Stimulated activated CD4-positive, alpha-beta T cell treated with anti-CD3 and anti-CD28 coated beads, Interleukin-4, amount 100 ng/mL, for 1 hour (primary cell): ENCODE data around the gene LPCAT3.
"Not testable (repeated sequence)": the region's sequence is repeated elsewhere in the genome, so short reads cannot be mapped to it uniquely, and the experiment has no call there.

ENCODE experiments used
- DNase-seq: peaks from one replicate; pipeline ENCODE4 v3.0.0-alpha.2; 2020

The LPCAT3 gene, protein sequence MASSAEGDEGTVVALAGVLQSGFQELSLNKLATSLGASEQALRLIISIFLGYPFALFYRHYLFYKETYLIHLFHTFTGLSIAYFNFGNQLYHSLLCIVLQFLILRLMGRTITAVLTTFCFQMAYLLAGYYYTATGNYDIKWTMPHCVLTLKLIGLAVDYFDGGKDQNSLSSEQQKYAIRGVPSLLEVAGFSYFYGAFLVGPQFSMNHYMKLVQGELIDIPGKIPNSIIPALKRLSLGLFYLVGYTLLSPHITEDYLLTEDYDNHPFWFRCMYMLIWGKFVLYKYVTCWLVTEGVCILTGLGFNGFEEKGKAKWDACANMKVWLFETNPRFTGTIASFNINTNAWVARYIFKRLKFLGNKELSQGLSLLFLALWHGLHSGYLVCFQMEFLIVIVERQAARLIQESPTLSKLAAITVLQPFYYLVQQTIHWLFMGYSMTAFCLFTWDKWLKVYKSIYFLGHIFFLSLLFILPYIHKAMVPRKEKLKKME

DNA sequence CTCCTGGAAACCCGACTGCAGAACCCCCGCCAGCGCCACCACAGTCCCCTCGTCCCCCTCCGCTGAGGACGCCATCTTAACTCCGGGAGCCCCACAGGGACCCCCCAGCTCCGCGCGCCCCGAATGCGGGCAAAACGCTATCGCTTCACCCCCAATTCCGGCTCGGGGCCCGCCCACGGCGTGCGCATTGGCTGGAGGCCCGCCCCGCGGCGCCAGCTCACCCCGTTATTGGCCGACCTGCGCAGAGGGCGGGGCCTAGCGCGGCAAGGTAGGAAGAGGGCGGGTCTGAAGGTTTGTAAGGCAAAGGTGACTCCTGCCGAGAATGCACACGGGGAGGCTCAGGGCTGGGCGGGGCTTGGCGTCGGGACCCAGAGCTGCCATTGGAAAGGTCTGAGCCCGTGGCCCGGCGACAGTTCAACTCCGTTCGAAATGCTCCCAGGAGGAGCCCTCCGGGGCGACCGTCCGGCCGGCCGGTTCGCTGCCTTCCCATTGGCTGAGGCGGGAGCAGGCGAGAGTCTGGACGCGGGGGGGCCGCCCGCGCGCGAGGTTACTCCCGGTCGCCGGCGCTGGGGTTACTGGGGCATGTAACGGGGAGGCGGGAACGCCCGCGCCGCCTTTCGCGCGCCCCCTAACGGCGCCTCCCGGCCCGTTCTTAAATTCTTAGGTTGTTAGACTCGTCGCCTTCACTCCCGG is at the start of gene LPCAT3:
Gene LPCAT3, minus strand, starts transcription at position 127 of the 693 bp plus-strand sequence. Its CDS starts 52 bp downstream, at position 75.
- DNase-seq = peak; percentile 96

DNA sequence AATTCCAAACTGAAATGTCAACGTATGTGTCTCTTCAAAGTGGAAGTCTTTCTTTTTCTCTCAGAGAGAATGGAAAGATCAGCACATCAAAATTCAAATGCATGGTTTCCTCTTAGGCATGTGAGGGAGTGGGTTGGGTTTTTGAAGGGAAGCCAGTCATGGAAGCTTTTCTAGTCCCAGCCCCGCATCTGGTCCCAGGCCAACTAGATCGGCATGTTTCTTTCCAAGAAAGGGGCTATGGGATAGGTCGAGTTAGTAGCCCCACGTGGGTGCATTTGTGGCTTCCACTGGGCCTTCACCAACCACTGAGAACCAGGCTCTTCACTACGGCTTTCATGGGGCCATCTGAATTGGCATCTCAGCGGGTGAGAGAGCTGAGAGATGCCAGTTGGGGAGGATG is 48.8 kb upstream of the LPCAT3 start:
- no peak for DNase-seq

DNA sequence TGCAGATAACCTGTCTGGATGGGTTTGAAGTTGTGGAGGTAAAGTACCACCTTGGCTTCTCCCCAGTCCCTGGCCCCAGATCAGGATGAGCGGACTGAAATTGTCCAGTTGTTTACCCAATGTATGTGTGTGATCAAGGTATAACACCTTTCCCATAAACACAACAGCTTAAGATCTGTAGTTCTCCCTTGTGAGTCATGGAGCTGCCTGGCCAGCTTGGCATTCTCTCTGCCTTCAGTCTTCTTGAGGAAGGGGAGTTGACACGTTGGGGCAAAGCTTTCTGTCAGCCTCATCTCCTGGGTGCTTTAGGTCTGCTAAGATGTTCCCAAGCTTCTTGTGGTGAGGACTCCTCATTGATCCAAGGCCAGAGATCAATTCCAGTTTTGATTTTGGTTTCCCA is 48.3 kb upstream of the LPCAT3 start:
- DNase-seq = no peak

DNA sequence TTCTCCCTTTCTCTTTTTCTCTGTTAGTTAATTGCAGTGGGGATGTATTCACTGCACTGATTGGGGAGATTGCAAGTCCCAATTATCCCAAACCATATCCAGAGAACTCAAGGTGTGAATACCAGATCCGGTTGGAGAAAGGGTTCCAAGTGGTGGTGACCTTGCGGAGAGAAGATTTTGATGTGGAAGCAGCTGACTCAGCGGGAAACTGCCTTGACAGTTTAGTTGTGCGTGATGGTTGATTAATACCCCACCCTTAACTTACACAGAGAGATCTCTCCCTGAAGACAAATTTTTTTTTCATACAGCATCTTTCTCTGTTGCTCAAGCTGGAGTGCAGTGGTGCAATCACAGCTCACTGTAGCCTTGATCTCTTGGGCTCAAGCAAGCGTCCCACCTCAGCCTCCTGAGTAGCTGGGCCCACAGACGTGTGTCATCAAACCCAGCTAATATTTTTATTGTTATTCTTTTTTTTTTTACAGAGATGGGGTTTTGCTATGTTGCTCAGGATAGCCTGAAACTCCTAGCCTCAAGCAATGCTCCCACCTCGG is 46.9 kb upstream of the LPCAT3 start:
- DNase-seq = no peak

DNA sequence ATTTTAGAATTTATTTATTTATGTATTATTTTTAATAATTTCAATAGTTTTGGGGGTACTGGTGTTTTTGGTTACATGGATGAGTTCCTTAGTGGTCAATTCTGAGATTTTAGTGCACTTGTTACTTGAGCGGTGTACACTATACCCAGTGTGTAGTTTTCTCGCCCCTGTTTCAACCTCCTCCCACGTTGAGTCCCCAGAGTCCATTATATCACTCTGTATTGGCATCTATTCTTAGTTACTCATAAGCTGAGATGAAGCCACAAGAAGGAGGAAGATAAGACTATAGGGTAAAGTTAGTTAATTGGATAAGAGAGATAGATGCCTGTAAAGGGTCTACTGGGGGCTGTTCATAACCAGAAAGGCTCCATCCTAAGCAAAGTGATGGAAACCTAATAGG is 46.2 kb upstream of the LPCAT3 start:
- no peak for DNase-seq

DNA sequence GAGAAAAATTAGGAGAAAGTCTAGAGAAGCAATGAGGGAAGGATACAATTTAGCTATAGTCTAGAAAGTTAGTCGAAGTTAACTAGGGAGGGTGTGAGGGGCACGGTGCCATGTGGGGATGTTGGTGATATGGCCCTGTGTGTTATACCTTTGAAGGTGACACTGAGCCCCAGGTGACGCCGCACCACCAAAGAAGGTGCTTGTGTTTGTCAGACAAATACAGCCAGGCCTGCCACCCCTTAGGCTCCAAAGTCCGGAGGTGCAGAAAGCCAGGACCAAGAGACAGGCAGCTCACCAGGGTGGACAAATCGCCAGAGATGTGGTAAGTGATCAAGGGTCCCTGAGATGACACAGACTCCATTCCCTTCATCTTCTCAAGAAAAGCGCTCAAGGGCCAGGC is 43.3 kb upstream of the LPCAT3 start:
- no peak for DNase-seq

DNA sequence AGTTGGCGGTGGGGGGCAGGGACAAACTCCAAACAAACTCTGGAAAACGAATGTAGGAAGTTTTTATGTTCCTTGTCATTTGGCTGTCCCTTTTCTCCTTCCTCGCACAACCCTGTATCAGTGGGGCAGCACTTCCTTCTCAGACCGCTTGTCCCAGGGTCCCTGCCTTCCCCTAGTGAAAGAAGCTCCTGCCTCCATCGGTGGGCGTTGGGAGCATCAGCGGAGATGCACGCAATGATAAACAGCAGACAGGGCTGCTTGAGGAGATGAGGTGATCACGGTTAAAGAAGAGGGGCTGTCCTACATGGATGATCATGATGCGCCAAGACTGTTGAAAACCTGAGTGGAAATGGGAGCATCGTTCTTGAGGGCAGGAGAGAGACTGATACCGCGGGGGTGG is 42.9 kb upstream of the LPCAT3 start:
- DNase-seq = no peak

DNA sequence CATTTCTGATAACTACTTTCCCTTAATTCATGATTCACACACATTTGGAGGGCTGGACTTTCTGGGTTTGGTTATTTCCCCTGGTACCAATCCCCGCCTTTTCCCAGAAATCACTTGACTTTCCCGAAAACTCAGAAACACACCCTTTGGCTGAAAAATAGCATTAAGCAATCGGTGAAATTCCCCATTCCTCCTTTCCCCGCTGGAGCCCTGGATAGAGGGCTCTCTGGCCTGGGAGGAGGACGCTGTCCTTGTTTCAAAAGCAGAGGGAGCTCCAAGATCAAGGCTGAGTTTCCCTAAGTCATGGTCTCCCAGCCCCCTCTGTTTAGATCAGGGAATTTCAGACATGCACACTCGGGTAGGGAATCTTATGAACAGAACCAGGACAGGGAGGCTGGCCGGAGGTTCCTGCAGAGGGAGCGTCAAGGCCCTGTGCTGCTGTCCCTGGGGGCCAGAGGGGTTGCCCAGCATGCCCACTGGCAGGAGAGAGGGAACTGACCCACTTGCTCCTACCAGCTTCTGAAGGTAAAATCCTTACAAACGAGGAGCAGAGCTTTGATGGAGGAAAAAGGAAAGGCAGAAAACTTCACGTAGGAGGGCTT is 42.2 kb upstream of the LPCAT3 start, which contains the start of gene C1S:
Gene C1S, plus strand, starts transcription at position 366 of the 602 bp plus-strand sequence. CDS start 1,195 bp downstream, outside the sequence.
- DNase-seq = no peak

DNA sequence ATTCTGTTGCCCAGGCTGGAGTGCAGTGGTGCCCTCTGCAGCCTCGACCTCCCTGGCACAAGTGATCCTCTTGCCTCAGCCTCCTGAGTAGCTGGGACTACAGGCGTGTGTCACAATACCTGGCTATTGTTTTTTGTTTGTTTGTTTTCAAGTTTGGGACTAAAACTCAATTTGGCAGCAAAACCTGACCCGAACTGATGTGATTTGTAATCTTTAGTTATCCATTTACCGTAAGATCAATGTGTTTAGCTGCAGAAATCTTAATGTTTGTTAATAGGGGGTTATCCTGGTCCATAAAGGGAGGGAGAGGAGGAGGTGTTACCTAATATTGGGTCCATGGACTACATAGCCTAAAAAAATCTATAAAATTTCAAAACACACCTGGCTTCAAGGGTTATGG is 41.5 kb upstream of the LPCAT3 start:
- DNase-seq = no peak

DNA sequence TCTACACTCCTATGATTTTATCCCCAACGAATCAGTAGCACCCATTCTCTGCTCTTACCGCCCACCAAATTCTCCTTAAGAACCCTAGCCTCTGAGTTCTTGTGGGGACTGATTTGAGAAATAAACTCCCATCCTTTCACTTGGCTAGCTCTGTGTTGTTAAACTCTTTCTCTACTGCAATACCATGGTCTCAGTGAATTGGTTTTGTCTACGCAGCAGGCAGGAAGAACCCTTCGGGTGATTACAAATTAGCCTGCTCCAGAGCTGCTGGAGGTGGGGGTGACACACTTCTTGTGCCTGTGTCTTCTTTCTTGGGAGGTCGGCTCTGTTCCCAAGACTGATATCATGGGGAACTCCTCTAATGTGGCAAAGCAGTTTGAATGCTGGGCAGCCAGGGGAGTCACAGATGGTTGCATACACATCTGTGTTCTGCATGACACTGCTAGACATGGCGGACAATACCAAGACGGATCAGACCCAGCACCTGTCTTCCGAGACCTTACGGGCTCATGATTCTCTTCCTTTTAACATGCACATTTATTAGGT is 40.6 kb upstream of the LPCAT3 start:
- no peak for DNase-seq

DNA sequence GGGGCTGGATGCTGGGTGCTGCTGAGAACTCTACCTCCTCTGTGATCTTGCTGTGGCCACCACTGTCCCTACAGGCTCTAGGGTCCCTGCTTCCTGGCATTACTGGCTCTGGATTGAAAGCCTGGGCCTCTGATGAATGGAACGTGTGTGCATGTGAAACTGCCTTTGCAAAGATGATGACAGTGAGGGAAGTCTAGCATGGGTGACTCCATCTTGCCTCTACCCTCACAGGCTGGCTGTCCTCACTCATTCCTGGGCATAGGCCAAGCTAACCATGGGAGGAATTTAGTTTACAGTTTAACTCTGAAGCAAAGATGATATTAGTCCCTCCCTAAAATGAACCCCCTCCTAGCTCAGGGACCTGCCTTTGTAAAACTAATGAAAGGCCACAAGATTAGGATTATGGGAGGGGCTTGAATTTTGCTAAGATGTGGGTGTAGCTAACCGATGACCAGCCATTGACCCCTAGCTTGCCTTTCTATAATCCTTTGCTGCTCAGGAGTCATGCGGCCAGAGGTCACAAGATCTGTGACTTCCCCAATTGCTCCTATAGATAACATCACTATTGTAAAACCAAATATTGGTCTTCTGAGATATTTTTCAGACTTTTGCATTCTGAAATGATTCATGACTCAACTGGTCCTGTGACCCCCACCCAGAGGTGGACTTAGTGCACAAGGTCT is 40.0 kb upstream of the LPCAT3 start:
- no peak for DNase-seq

DNA sequence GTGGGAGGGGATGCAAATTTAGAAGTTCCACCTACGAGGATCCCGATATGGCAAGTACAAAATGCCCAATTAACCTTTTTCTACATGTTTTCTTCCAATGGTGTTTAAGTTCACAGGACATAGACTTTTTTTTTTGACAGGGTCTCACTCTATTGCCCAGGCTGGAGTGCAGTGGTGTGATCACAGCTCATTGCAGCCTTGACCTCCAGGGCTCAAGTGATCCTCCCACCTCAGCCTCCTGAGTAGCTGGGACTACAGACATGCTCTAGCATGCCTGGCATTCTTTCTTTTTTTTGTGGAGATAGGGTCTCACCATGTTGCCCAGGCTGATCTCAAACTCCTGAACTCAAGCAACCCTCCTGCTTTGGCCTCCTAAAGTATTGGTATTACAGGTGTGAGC is 37.5 kb upstream of the LPCAT3 start:
- DNase-seq = not testable (repeated sequence)

DNA sequence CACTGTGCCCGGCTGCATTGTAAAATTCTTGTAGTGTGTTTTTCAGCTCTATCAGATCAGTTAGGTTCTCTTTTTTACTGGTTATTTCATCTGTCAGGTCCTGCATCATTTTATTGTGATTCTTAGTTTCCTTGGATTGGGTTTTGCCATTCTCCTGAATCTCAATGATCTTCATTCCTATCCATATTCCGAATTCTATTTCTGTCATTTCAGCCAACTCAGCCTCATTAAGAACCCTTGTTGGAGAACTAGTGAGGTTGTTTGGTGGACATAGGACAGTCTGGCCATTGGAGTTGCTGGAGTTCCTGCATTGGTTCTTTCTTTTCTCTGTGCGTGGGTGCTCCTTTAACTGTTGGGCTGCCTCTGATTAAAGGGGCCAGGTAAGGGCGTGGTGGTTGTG is 36.6 kb upstream of the LPCAT3 start:
- DNase-seq = no peak

DNA sequence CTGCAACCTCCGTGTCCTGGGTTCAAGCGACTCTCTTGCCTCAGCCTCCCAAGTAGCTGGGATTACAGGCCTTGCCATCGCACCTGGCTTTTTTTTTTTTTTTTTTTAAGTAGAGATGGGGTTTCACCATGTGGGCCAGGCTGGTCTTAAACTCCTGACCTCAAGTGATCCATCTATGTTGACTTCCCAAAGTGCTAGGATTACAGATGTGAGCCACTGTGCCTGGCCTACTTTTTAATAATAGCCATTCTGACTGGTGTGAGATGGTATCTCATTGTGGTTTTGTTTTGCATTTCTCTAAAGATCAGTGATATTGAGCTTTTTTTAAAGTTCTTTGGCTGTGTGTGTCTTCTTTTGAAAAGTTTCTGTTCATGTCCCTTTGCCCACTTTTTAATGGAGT is 31.7 kb upstream of the LPCAT3 start:
- not testable (repeated sequence) for DNase-seq

DNA sequence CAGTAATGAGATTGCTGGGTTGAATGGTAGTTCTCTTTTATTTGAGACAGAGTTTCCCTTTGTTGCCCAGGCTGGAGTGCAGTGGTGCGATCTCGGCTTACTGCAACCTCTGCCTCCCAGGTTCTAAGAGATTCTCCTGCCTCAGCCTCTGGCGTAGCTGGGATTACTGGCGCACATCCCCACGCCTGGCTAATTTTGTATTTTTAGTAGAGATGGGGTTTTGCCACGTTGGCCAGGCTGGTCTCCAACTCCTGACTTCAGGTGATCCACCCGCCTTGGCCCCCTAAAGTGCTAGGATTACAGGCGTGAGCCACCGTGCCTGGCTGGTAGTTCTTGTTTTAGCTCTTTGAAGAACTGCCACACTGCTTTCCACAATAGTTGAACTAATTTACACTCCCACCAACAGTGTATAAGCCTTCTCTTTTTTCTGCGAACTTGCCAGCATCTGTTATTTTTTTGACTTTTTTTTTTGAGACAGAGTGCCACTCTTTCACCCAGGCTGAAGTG is 31.2 kb upstream of the LPCAT3 start:
- not testable (repeated sequence) for DNase-seq

DNA sequence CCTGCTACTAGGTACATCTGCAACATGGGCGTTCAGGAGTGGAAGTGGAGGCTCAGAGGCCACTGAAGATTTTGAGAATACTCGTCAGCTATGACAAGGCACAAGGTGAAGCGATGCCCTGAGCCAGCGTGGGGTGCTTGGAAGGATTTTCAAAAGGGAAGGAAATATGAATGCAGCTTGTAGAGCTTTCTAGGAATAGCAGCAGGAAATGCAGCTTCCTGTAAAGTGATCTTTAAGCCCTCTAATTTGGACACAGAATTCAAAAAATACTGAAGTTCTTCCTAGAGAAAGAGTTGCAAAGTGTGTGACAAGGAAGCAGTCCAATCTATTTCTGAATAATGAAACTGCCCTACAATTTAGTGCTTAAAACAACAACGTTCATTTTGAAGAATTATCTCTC is 29.0 kb upstream of the LPCAT3 start:
- DNase-seq = no peak

DNA sequence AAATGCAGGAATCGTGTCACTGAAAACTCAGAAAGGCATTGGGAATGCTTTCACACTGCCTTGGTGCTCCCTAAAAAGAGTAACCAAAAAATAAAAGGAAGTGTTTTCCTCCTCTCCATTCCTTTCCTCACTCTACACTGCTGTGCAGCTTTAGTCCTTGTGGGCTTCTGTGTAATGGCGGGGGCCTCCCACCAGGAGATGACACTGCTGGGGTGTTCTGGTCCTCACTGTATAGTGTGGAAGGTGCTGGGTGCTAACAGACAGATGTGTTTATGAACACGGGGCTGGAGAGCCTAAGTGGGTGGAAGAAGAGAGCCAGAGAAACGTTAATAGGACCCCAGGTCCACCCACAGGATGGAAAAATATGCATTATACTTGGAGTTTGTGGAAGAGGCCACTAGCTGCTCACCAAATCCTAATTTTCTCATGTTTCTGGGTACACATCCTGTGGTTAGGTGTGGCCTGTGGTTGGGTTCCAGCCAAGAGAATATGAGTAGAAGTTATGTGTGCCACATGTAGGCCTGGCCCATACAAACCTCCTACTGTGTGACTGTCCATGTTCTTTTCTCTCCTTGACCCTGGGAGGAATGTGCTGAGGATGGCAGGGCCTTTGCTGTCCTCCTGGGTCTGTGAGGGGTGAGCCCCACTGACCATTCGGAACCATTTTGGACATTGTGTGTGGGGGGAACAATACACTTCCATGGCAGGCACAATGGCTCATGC is 28.3 kb upstream of the LPCAT3 start:
- no peak for DNase-seq

DNA sequence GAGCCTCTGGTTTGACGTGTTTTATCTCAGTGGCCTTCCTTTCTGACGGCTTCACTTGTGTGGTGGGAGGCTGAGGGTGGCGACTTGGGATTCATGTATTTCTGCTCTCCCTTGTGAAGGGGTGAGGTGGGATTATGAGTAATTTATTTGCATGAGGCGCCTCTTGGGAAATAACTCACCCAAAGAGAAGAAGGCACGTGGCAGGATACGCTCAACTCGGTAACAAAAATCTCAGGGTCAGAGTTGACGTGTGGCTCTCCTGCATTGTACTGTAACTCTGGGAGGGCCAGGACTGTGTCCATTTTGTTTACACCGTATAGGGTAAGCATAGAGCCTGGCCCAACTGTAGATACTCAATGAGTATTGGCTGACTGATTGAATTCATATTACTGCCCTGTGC is 27.6 kb upstream of the LPCAT3 start:
- DNase-seq = no peak

DNA sequence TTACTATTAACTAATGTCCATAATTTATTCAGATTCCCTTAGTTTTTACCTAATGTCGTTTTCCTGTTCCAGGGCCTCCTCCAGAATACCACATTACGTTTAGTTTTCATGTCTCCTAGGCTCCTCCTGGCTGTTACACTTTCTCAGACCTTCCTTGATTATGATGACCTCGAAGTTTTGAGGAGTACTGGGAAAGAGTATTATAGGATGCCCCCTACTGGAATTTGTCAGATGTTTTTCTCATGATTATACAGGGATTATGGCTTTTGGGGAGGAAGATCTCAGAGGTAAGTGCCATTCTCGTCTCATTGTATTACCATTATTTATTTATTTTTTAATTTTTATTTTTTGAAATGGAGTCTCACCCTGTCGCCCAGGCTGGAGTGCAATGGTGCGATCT is 24.6 kb upstream of the LPCAT3 start:
- no peak for DNase-seq

DNA sequence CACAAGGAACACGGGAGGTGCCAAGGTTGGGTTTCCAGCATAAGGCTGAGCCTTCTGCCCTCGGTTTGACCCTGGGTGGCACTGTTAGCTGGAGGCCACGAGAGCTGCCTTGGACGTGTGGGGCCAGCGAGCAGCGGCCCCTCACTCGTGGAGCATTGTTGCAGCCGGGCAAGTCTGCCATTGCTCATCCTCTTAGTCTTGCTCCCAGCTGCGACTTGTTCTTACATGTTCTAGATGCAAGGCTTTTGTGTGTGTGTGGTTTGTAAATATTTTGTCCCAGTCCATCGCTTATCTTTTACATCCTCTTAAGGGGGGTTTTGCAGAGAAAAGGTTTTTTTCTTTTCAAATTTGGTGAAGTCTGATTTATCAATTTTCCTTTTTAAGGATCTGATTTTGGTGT is 21.1 kb upstream of the LPCAT3 start:
- no peak for DNase-seq

DNA sequence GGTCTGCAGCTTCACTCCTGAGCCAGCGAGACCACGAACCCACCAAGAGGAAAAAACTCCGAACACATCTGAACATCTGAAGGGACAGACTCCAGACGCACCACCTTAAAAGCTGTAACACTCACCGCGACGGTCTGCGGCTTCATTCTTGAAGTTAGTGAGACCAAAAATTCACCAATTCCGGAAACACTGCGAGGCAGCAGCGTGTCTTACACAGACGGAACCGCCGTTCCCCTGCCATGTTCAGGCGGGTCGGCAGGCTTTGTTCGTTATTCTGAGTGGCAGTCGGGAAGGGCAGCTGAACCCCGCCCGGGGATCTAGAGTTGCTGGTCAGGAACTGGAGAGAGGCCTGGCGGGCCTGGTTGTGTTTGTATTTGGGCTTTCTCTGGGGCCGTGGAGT is 20.3 kb upstream of the LPCAT3 start:
- no peak for DNase-seq

DNA sequence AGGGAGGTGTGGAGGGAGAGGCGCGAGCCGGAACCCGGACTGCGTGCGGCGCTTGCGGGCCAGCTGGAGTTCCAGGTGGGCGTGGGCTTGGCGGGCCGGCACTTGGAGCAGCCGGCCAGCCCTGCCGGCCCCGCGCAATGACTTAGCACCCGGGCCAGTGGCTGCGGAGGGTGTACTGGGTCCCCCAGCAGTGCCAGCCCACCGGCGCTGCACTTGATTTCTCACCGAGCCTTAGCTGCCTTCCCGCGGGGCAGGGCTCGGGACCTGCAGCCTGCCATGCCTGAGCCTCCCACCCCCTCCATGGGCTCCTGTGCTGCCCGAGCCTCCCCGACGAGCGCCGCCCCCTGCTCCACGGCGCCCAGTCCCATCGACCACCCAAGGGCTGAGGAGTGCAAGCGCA is 19.1 kb upstream of the LPCAT3 start:
- DNase-seq = not testable (repeated sequence)
